Stomach smooth muscle (tissue), 2 donors: ENCODE data around the gene CDK7.
"Not testable (repeated sequence)": the region's sequence is repeated elsewhere in the genome, so short reads cannot be mapped to it uniquely, and the experiment has no call there.

Experiments used
- H3K27ac ChIP-seq: one replicate; pipeline ENCODE4 v1.7.0; 2013; ENCODE audit warnings: mild to moderate bottlenecking, low read length, inconsistent platforms
- H3K27me3 ChIP-seq, 2 donors: one replicate each; pipeline ENCODE4 v1.7.0; 2013; ENCODE audit warnings: low read length in 2 of 2; ENCODE audit not compliant: insufficient read depth in 2 of 2, control insufficient read depth in 1 of 2
- H3K36me3 ChIP-seq, 2 donors: one replicate each; pipeline ENCODE4 v1.7.0; 2013; ENCODE audit warnings: low read length in 2 of 2; ENCODE audit not compliant: control insufficient read depth in 2 of 2, insufficient read depth in 2 of 2
- H3K4me1 ChIP-seq: one replicate; pipeline ENCODE4 v1.7.0; 2013; ENCODE audit warnings: low read length; ENCODE audit not compliant: control insufficient read depth, insufficient read depth
- H3K4me3 ChIP-seq, 2 donors: one replicate each; pipeline ENCODE4 v1.7.0; 2013; ENCODE audit warnings: low read length in 2 of 2
- H3K9ac ChIP-seq, 2 donors: one replicate each; pipeline ENCODE4 v1.7.0; 2013; ENCODE audit warnings: low read length in 2 of 2, mild to moderate bottlenecking in 1 of 2
- H3K9me3 ChIP-seq, 2 donors: one replicate each; pipeline ENCODE4 v1.7.0; 2013; ENCODE audit warnings: low read length in 2 of 2; ENCODE audit not compliant: control insufficient read depth in 2 of 2
- donor health status: healthy.
- donor health status: Pancreatic carcinoma.

CDK7 gene

GRCh38 chr5:69237877-69238276, 3.2 kb downstream of the CDK7 start:
- Histone ChIP-seq H3K9me3 (no peaks in the 10 kb centered on the region), H3K27ac (no peak overlapping the region), H3K4me1 (peaks cover 12% of the 10 kb centered on the region), H3K4me3 (no peak overlapping the region), H3K36me3 (peaks cover 3% of the 10 kb centered on the region in 2 donors), H3K27me3 (no peaks in the 10 kb centered on the region), H3K9ac (no peak overlapping the region)

GRCh38 chr5:69238760-69239251, 4.1 kb downstream of the CDK7 start:
- H3K36me3 ChIP-seq, result peaks cover 3% of the 10 kb centered on the region in 2 donors
- no peaks in the 10 kb centered on the region for H3K9me3 ChIP-seq
- no peak overlapping the region for H3K4me3 ChIP-seq
- H3K27me3 ChIP-seq, result no peaks in the 10 kb centered on the region
- peaks cover 12% of the 10 kb centered on the region for H3K4me1 ChIP-seq
- H3K27ac ChIP-seq, result no peak overlapping the region
- H3K9ac ChIP-seq, result no peak overlapping the region

DNA sequence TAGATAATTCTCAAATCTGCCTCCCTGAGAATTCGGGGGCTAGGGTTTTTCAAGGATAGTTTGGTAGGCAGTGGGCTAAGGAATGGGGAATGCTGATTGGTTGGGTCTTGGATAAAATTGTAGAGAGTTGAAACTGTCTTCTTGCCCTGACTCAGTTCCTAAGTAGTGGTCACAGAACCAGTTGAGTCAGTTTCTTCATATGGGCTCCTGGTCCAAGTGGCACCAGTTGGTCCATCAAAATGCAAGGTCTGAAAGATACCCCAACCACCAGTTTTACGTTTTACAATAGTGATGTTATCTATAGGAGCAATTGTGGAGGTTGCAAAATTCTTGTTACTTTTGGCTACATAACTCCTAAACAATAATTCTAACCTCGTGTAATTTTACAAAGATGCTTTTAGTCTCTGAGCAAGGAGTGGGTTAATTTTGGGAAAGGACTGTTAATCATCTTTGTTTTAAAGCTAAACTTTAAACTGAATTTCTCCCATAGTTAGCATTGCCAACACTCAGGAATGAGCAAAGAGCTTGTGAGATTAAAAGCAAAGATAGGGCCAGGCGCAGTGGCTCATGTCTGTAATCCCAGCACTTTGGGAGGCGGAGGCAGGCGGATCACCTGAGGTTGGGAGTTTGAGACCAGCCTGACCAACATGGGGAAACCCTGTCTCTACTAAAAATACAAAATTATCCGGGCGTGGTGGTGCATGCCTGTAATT, 7.7 kb downstream of the CDK7 start:
- Histone ChIP-seq H3K36me3 (peaks cover 3% of the 10 kb centered on the region in 2 donors), H3K4me3 (no peak overlapping the region), H3K27ac (no peak overlapping the region), H3K4me1 (no peaks in the 10 kb centered on the region), H3K9me3 (no peaks in the 10 kb centered on the region), H3K27me3 (no peaks in the 10 kb centered on the region), H3K9ac (no peak overlapping the region)

DNA sequence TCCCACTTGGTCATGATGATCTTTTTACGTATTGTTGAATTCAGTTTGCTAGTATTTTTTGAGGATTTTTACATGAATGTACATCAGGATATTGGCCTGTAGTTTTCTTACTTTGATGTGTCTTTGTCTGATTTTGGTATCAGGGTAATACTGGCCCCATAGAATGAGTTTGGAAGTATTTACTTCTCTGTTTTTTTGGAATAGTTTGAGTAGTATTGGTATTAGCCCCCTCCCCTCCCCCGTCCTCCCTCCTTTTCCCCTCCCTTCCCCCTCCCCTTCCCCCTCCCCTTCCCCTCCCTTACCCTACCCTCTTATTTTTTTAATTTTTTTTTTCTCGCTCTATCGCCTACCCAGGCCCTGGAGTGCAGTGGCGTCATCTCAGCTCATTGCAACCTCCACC, 10.3 kb downstream of the CDK7 start:
- H3K36me3 ChIP-seq, result no peaks in the 10 kb centered on the region
- no peak overlapping the region for H3K9ac ChIP-seq
- no peaks in the 10 kb centered on the region for H3K4me1 ChIP-seq
- no peaks in the 10 kb centered on the region for H3K9me3 ChIP-seq
- no peak overlapping the region for H3K27ac ChIP-seq
- H3K4me3 ChIP-seq, result no peak overlapping the region
- H3K27me3 ChIP-seq, result no peaks in the 10 kb centered on the region

DNA sequence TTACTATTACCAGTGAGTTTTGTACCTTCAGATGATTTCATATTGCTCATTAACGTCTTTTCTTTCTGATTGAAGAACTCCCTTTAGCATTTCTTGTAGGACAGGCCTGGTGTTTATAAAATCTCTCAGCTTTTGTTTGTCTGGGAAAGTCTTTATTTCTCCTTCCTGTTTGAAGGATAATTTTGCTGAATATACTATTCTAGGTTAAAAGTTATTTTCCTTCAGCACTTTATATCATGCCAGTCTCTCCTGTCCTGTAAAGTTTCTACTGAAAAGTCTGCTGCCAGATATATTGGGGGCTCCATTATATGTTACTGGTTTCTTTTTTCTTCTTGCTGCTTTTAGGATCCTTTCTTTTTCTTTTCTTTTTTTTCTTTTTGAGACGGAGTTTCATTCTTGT, 13.3 kb downstream of the CDK7 start:
- no peak overlapping the region for H3K9ac ChIP-seq
- H3K9me3 ChIP-seq, result no peaks in the 10 kb centered on the region
- H3K27ac ChIP-seq, result no peak overlapping the region
- H3K27me3 ChIP-seq, result no peaks in the 10 kb centered on the region
- H3K36me3 ChIP-seq, result no peaks in the 10 kb centered on the region
- H3K4me1 ChIP-seq, result no peaks in the 10 kb centered on the region
- no peak overlapping the region for H3K4me3 ChIP-seq

DNA sequence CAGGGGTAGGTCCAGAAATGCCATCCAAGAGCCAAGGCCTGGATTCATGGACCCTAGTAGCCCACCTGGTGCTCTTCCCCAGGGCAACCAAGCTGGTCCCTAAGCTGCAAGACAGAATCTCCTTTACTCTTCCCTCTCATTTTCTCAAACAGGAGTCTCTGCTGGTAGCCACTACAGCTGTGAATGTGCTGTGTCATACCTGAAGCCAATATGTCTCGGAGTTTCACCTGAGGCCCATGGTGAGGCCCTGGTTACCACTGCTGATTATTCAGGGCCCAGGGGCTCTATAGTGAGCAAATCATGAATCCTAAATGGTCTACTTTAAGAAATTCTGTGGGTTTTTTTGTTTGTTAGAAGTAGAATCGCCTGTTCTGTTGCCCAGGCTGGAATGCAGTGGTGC, 15.9 kb downstream of the CDK7 start:
- Histone ChIP-seq H3K4me3 (no peak overlapping the region), H3K9me3 (no peaks in the 10 kb centered on the region), H3K27me3 (no peaks in the 10 kb centered on the region), H3K27ac (no peak overlapping the region), H3K36me3 (no peaks in the 10 kb centered on the region), H3K4me1 (no peaks in the 10 kb centered on the region), H3K9ac (no peak overlapping the region)

- H3K27ac ChIP-seq, result no peak overlapping the region
- no peak overlapping the region for H3K4me3 ChIP-seq
- H3K4me1 ChIP-seq, result no peaks in the 10 kb centered on the region
- no peaks in the 10 kb centered on the region for H3K9me3 ChIP-seq
- no peaks in the 10 kb centered on the region for H3K27me3 ChIP-seq
- no peak overlapping the region for H3K9ac ChIP-seq
- peaks cover 7 to 8% of the 10 kb centered on the region in 2 donors for H3K36me3 ChIP-seq
Measured at GRCh38 chr5:69252437-69252836, 17.8 kb downstream of the CDK7 start.

- H3K27ac ChIP-seq, H3K4me3 ChIP-seq, H3K4me1 ChIP-seq, H3K27me3 ChIP-seq, H3K9ac ChIP-seq, H3K9me3 ChIP-seq: not testable (repeated sequence)
- peaks cover 18 to 22% of the 10 kb centered on the region in 2 donors for H3K36me3 ChIP-seq
Measured at GRCh38 chr5:69255940-69256339, 21.3 kb downstream of the CDK7 start.

GRCh38 chr5:69257577-69257976, 22.9 kb downstream of the CDK7 start:
- Histone ChIP-seq H3K4me1 (no peaks in the 10 kb centered on the region), H3K36me3 (peaks cover 21 to 25% of the 10 kb centered on the region in 2 donors), H3K4me3 (no peak overlapping the region), H3K27ac (no peak overlapping the region), H3K9me3 (no peaks in the 10 kb centered on the region), H3K27me3 (no peaks in the 10 kb centered on the region), H3K9ac (no peak overlapping the region)

GRCh38 chr5:69261034-69261433, 26.3 kb downstream of the CDK7 start:
- Histone ChIP-seq H3K9me3 (no peaks in the 10 kb centered on the region), H3K4me1 (no peaks in the 10 kb centered on the region), H3K9ac (no peak overlapping the region), H3K27me3 (no peaks in the 10 kb centered on the region), H3K4me3 (no peak overlapping the region), H3K27ac (no peak overlapping the region), H3K36me3 (peaks cover 28 to 34% of the 10 kb centered on the region in 2 donors)

- H3K27me3 ChIP-seq, result no peaks in the 10 kb centered on the region
- H3K27ac ChIP-seq, result no peak overlapping the region
- H3K9ac ChIP-seq, result no peak overlapping the region
- no peaks in the 10 kb centered on the region for H3K4me1 ChIP-seq
- H3K36me3 ChIP-seq, result peaks cover 16 to 20% of the 10 kb centered on the region in 2 donors
- H3K4me3 ChIP-seq, result no peak overlapping the region
- no peaks in the 10 kb centered on the region for H3K9me3 ChIP-seq
Measured at GRCh38 chr5:69265931-69266330, 31.2 kb downstream of the CDK7 start.
